ENCODE data around the gene VDAC2. TPM values are rescaled to one million over a fixed set of nuclear protein-coding genes. Genes with fewer than 3 reads are reported as not detected.

Gene VDAC2
- total RNA-seq, 2 donors from 2014 or later = 313 to 428 TPM

- intact Hi-C loops (cut with DNase I) = no loop called here
- DNase-seq = no peak
- no peak for ATAC-seq
Measured at GRCh38 chr10:75272094-75272493, 61.5 kb downstream of the VDAC2 start.

DNA sequence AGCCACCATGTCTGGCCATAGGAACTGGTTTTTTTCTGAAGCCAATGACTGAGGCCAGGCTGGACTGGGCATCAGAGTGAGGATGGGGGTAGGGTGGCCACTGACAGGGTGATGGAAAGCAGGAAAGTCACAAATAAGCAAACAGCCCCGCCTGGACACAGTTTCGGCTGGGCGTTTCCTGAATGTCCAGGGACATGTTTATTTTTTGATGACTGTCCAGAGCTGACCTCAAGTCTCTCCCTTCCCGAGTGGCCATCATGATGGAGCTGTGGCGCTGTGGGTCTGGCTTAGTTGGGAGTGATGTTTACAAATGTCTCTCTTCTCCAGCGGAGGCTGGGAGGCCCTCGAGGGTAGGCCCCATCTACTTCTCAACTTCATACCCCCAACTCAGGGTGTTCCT lies 62.3 kb downstream of the VDAC2 start:
- ATAC-seq (peak in 1 of 2 donors; percentile 23), DNase-seq (peak; percentile 38)
- intact Hi-C loops (cut with DNase I) = no loop called here

GRCh38 chr10:75276069-75276872 lies 65.7 kb downstream of the VDAC2 start:
- DNase-seq = peak; percentile 40
- intact Hi-C loops (cut with DNase I) = no loop called here
- ATAC-seq = peak in 1 of 2 donors; percentile 52

DNA sequence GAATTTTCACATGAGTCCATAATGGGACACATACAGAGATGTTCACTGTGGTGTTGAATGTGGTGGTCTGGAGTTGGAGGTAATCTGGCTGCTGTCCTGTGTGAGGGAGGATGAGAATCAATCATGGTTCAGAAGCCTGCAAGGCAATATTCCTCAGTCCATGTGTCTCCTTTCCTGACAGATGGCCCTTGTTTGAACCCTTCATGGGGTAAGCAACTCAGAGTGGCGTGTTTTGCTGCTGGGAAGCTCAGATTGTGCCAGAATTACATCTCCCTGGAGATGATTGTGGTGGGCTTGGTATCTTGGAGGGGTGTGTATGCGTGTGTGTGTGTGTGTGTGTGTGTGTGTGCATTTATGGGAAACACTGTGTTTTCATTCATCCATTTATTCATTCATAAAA lies 69.6 kb downstream of the VDAC2 start:
- intact Hi-C loops (cut with DNase I) = no loop called here
- ATAC-seq (no peak), DNase-seq (no peak)

Other genes starting within 250 kb of the VDAC2 start
- gene SAMD8, start 99.1 kb upstream of the VDAC2 start, total RNA-seq = 10 to 100 TPM; 21.9 to 23.8 TPM
- gene COMTD1, start 25.2 kb downstream of the VDAC2 start, total RNA-seq = 10 to 100 TPM; 22.7 to 28.2 TPM
- 10 to 100 TPM; 12.0 to 14.3 TPM for gene ZNF503, start 191.0 kb downstream of the VDAC2 start, total RNA-seq
- gene LRMDA, start 220.8 kb downstream of the VDAC2 start, total RNA-seq = 10 to 100 TPM; 40.6 to 57.8 TPM